ENCODE measurements around the gene HNRNPK.
A peak's percentile ranks its signal among the peaks of the same experiment; 100 is the strongest.

Gene HNRNPK

DNA sequence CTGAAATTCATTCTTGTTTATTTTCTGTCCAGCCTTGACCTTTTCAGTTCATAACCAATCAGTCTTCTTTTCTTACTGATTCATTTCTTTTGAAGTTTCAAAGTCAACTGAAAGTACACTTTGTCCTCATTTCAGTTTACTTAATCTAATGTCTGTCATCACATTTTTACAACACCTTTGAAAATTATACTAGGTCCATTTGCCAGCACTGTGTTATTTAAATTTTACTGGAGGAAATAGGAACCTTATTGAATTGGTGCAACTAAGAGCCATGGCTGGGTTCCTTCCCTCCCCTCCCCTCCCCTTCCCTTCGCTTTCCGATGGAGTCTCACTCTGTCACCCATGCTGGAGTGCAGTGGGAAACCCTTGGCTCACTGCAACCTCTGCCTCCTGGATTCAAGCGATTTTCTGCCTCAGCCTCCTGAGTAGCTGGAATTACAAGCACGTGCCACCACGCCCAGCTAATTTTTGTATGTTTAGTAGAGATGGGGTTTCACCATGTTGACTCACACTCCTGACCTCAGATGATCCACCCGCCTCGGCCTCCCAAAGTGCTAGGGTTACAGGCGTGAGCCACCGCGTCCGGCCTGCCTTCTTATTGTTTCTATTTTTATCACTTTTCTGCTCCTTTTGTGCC is 6.9 kb upstream of the HNRNPK start:
- H3K4me3 Mint-ChIP-seq: no peak overlapping the region
- H3K9me3 Mint-ChIP-seq: no peaks in the 10 kb centered on the region
- DNase-seq (peak; percentile 36), ATAC-seq (peak; percentile 76)
- peaks cover 33% of the 10 kb centered on the region for H3K36me3 Mint-ChIP-seq (ENCODE audit: low read depth)
- no peaks in the 10 kb centered on the region for H3K27me3 Mint-ChIP-seq
- H3K27ac Mint-ChIP-seq: no peak overlapping the region
- H3K4me1 Mint-ChIP-seq: peaks cover 40% of the 10 kb centered on the region

DNA sequence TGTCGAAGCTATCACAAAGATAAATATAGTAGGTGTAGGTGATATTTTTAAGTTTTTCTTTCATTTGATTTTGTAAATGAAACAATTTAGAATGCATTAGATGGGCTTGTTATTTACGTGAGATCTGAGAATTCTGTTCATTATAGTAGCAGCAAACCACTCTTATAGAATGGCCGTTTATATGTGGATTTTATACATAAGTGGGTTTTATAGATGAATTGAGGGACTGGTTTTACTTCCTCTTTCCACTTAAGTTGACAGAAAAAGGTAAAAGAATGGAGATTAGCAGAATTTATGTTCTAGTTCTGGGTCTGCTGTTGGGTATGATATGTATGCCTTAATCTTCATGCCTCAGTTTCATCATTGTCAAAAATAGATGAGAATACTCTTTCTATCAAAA is 6.2 kb upstream of the HNRNPK start:
- no peak overlapping the region for H3K4me3 Mint-ChIP-seq
- peaks cover 44% of the 10 kb centered on the region for H3K4me1 Mint-ChIP-seq
- H3K9me3 Mint-ChIP-seq: no peaks in the 10 kb centered on the region
- H3K36me3 Mint-ChIP-seq (ENCODE audit: low read depth): peaks cover 36% of the 10 kb centered on the region
- DNase-seq (no peak), ATAC-seq (no peak)
- no peak overlapping the region for H3K27ac Mint-ChIP-seq
- no peaks in the 10 kb centered on the region for H3K27me3 Mint-ChIP-seq

DNA sequence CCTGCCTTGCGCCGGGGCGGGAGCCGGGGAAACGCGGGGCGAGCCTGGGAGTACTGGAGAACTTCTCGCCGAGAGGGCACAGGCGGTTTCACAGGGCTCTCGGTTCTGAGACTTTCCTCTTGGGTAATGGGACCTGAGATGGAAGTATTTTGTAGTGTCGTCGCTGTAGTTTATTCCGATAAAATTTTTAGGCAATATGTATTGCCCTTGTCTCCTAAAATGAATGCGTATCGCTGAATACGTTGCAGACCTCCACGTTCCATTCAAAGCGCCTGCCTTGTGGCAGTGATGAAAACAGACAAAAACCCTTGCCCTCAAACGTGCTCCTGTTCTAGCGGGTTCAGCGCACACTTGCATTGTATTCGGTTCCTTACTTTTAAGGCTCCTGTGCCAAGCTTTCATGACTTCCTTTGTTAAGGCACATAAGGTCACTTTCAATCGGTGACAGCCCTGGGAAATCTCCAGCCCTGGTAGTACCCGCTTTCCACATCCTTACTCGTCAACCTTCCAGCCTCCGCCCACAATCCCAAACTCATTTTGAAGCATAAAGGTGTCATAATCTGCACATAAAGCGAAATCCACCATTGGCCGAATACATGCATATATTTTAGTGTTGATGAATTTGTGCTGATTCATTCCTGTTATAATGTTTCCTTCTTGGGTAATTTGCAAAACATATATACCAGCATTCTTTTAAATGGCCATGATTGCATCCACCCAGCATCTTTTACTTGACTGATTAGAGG is 1.3 kb upstream of the HNRNPK start:
- peak overlapping the region; percentile 92 for H3K4me3 Mint-ChIP-seq
- peak; percentile 27 for DNase-seq
- H3K27me3 Mint-ChIP-seq: no peaks in the 10 kb centered on the region
- H3K9me3 Mint-ChIP-seq: no peaks in the 10 kb centered on the region
- H3K27ac Mint-ChIP-seq: peak overlapping the region; percentile 98
- peaks cover 45% of the 10 kb centered on the region for H3K4me1 Mint-ChIP-seq
- ATAC-seq: no peak
- H3K36me3 Mint-ChIP-seq (ENCODE audit: low read depth): peaks cover 46% of the 10 kb centered on the region

DNA sequence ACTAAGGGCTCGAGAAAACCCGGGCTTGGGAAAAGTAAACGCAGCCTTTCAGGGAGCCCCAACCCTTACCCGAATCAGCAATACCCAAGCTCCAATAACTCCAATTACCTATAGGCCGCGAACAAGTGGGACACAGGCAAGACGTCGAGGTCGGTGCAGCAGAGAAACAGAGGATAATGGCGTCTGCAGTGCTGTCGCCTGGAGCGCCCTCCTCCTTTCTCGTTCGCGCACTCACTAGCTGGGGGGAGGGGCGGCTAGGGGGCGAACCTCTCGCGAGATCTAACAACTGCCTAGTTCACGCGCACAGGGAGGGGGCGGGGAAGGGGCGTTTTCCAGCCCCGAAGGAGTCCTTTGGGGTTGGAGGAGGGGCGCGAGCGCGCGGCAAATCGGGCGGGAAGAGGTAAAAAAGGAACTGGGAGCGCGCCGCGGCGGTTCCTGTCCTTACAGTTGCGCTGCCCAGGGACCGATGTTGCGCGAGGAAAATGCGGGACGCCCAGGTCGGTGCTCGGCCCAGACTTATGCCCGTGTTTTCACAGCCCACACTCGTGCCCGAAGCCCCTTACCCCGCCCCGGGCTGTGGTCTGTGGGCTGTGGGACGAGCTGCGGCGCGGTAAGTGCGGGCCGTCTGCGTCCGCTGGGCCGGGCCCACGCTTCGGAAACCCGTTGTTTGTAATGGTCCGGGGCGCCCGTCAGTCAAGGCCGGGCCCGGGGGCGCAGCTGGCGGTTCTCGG is 545 bp upstream of the HNRNPK start, which contains the start of gene RMI1:
Gene RMI1, plus strand, starts transcription at position 411 of the 731 bp plus-strand sequence. CDS start 20,182 bp downstream, outside the sequence.
- Mint-ChIP-seq H3K27me3 (no peaks in the 10 kb centered on the region), H3K4me3 (peak within 1 kb of the TSS; percentile 92), H3K27ac (peak within 1 kb of the TSS; percentile 98), H3K36me3 (ENCODE audit: low read depth) (peaks cover 54% of the 10 kb centered on the region), H3K9me3 (no peaks in the 10 kb centered on the region), H3K4me1 (peaks cover 49% of the 10 kb centered on the region)
- DNase-seq (peak; percentile 99), ATAC-seq (peak; percentile 80)

DNA sequence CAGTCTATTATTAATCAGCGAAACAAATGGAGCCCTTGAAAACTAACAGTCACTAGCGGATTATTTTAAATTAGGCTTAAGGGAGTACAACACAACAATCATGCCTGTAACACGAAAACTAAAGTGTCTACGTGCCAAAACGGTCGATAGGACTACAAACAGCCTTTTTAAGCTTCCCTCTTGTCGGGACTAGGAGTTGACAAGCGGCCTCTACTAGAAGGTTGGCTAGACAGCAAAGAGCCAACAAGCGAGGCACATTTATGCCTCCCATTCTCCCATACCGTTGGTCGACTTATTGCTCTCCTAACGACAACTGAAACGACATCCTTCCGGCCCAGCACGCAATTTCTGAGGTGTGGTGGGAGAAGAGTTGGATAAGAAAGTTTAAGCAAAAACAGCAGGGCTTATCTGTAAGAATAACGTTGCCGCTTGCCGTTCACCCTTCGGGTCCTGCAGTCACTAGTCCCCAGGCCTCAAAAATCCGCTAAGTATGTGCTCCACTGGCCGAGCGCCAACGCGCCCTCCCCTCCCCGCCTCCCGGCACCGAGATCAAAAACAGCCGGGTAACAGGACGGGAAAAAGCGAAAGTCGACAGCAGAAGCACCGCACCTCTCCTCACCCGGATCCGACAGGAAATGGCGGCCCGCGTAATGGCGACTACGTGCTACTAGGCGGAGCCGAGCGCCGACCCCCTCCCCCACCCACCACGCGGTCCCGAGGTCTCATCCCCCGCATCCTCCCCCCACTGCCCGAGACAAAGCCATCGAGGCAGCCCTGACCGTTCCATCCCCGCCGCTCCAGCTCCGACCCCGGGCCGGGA is 813 bp downstream of the HNRNPK start:
- peaks cover 60% of the 10 kb centered on the region for H3K4me1 Mint-ChIP-seq

DNA sequence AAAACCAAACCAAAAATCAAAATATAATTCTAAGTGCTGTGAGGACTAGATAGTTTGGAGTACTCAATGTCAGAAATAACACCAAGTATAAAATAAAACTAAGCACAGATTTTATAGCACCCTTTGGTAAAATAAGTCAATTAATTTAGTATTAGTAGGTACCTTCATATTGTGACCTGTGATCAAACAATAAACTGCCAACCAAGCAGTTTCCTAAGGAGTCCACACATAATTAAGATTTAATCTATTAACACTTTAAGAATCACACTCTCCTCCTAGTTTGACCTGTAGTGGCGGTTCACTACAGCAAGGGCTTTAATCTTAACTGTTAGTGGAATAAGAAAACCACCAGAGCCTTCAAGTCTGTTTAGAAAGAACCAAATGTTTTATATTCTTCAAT is 2.8 kb downstream of the HNRNPK start:
- DNase-seq: no peak
- Mint-ChIP-seq H3K9me3 (no peaks in the 10 kb centered on the region), H3K4me1 (peaks cover 58% of the 10 kb centered on the region), H3K4me3 (peak overlapping the region; percentile 92), H3K27ac (peak overlapping the region; percentile 98), H3K27me3 (no peaks in the 10 kb centered on the region), H3K36me3 (ENCODE audit: low read depth) (peaks cover 77% of the 10 kb centered on the region)
- ATAC-seq: no peak

More for the DNA sequence above, 813 bp downstream of the HNRNPK start:
- DNase-seq: peak; percentile 88
- H3K27ac Mint-ChIP-seq: peak overlapping the region; percentile 98
- H3K9me3 Mint-ChIP-seq: no peaks in the 10 kb centered on the region
- peaks cover 67% of the 10 kb centered on the region for H3K36me3 Mint-ChIP-seq (ENCODE audit: low read depth)
- peak; percentile 49 for ATAC-seq
- peak overlapping the region; percentile 92 for H3K4me3 Mint-ChIP-seq
- no peaks in the 10 kb centered on the region for H3K27me3 Mint-ChIP-seq

DNA sequence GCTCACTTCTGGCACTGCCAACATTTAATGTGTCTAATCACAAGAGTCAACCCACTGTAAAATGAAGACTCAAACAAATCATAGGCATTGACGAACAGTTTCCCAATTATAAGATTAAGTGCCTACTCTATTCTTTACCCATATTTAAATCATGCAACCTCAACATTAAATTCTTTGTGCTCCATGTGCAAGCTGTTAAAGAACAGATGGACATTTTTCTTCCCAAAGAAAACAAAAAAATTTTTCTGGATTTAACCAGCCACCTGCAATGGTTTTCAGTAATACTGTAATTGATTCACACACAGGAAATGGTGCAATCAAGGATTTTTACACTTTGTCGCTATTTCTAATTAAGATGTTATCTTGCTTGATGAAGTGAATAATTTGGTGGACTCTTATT is 3.6 kb downstream of the HNRNPK start:
- H3K27me3 Mint-ChIP-seq: no peaks in the 10 kb centered on the region
- peaks cover 54% of the 10 kb centered on the region for H3K4me1 Mint-ChIP-seq
- H3K9me3 Mint-ChIP-seq: no peaks in the 10 kb centered on the region
- H3K4me3 Mint-ChIP-seq: peak overlapping the region; percentile 92
- H3K27ac Mint-ChIP-seq: peak overlapping the region; percentile 80
- DNase-seq (no peak), ATAC-seq (no peak)
- peaks cover 82% of the 10 kb centered on the region for H3K36me3 Mint-ChIP-seq (ENCODE audit: low read depth)

DNA sequence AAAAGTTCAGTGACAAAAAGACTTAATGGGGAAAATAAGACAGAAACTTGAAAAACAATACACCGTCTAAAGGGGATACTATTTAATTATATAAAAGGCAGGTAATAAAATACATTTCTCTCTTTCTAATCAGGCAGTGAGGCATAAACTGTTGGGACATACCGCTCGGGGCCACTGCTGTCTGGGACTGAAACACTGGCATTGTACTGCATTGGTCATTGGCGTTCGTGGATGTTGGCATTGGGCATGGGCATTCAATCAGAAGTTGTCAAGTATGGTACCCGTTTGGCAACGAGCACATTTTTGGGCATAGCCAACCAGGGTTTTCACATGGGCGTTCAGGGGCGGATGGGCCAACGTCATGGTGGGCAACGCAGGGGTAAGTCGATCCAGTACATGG is 4.7 kb downstream of the HNRNPK start:
- Mint-ChIP-seq H3K36me3 (ENCODE audit: low read depth) (peaks cover 89% of the 10 kb centered on the region), H3K27ac (peak overlapping the region; percentile 80), H3K27me3 (no peaks in the 10 kb centered on the region), H3K9me3 (no peaks in the 10 kb centered on the region), H3K4me3 (peak overlapping the region; percentile 58), H3K4me1 (peaks cover 57% of the 10 kb centered on the region)
- ATAC-seq (no peak), DNase-seq (no peak)

DNA sequence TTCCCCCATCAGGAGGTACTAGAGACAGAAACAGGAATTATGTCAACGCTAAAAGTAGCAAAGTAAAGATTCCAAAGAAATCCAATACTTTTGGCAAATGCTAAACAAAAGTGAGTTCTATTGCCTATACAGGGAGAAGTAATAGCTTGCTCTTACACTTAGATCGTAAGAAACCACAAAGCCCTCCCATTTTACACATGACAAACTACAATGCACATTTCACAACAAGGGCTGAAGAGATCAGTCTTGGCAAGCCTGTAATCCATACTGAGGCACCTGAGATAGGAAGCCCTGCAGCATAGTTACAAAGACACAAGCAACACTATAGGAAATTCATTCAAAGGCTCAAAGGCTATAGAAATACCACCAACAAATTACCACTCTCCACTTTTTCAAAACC is 7.7 kb downstream of the HNRNPK start:
- ATAC-seq (no peak), DNase-seq (no peak)
- Mint-ChIP-seq H3K36me3 (ENCODE audit: low read depth) (peaks cover 92% of the 10 kb centered on the region), H3K27ac (peak overlapping the region; percentile 52), H3K9me3 (no peaks in the 10 kb centered on the region), H3K27me3 (no peaks in the 10 kb centered on the region), H3K4me3 (no peak overlapping the region), H3K4me1 (peaks cover 50% of the 10 kb centered on the region)

DNA sequence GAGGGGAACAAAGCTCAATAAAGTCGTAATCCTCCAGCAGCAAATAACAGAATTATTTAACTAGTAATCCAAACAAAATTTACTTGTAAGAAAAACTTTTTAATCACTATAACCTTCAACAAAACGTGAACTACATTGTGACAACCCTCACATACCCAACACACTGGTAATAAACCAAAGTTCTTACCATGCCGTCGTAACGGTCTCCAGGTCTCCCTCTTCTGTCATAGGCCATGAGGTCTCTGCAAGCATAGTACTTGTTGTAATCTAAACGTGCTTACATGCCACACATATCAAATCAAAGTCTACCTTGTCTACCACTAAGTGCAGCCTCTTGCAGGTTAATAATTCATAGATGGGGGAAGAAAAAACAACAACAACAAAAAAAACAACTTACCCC is 8.5 kb downstream of the HNRNPK start:
- ATAC-seq: no peak
- Mint-ChIP-seq H3K9me3 (no peaks in the 10 kb centered on the region), H3K4me3 (no peak overlapping the region), H3K4me1 (peaks cover 42% of the 10 kb centered on the region), H3K27ac (peak overlapping the region; percentile 52), H3K27me3 (no peaks in the 10 kb centered on the region), H3K36me3 (ENCODE audit: low read depth) (peaks cover 90% of the 10 kb centered on the region)
- DNase-seq: no peak

DNA sequence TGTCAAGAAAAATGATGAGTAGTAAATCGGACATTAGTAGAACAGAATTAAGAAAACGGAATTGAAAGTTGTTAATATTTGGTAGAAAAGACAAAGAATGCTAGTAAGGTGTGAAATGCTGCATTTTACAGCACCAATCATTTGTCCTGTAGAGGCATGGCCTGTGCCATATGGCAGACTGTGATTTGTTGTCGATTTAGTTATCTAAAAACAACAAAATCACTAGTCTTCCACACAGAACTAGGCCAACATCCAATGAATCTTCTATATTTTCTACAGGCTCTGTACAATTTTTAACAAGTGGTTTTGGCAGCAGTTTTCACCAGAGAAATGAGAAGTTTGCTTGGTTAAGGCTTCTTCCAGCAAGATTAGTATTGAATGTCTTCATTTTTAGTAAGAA is 10.4 kb downstream of the HNRNPK start:
- Mint-ChIP-seq H3K27ac (peak overlapping the region; percentile 50), H3K9me3 (no peaks in the 10 kb centered on the region), H3K27me3 (no peaks in the 10 kb centered on the region), H3K4me1 (peaks cover 23% of the 10 kb centered on the region), H3K4me3 (no peak overlapping the region), H3K36me3 (ENCODE audit: low read depth) (peaks cover 75% of the 10 kb centered on the region)
- no peak for DNase-seq
- ATAC-seq: no peak

DNA sequence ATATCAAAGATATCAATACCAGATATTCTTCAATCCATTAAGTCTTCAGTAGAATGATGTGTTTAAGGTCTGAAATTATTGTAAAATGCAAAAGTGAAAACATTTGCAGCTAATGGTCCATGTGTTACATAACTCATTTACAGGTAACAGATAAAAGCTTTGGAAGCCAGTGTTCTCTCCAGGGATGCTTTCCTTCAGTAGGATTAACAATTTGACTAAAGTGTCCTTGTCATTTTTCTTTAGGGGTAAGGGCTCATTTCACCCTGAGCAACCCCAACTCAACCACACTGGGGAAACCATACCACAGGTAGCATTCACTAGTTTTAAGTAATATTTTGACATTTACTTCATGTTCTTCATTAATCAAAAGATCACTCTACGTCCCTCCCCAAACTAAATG is 12.9 kb downstream of the HNRNPK start:
- no peak for ATAC-seq
- Mint-ChIP-seq H3K36me3 (ENCODE audit: low read depth) (peaks cover 53% of the 10 kb centered on the region), H3K27ac (peak overlapping the region; percentile 21)

DNA sequence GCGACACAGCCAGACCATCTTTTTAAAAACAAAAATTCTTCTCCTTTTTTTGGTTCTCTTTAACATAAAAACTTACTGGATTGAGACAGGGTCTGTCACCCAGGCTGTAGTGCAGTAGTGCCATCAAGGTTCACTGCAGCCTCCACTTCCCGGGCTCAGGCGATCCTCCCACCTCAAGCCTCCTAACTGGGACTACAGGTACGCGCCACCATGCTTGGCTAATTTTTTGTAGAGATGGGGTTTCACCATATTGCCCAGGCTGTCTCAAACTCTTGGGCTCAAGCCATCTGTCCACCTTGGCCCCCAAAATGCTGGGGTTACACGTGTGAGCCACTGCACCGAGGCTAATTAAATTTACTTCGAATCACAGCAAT is 13.8 kb downstream of the HNRNPK start:
- Mint-ChIP-seq H3K4me3 (no peak overlapping the region), H3K36me3 (ENCODE audit: low read depth) (peaks cover 44% of the 10 kb centered on the region), H3K9me3 (no peaks in the 10 kb centered on the region), H3K4me1 (peaks cover 5% of the 10 kb centered on the region), H3K27me3 (no peaks in the 10 kb centered on the region), H3K27ac (no peak overlapping the region)
- no peak for DNase-seq
- ATAC-seq: peak; percentile 11

More for the DNA sequence above, 12.9 kb downstream of the HNRNPK start:
- Mint-ChIP-seq H3K4me1 (peaks cover 7% of the 10 kb centered on the region), H3K27me3 (no peaks in the 10 kb centered on the region), H3K9me3 (no peaks in the 10 kb centered on the region), H3K4me3 (no peak overlapping the region)
- DNase-seq: no peak

Data from activated naive CD8-positive, alpha-beta T cell treated with anti-CD3 and anti-CD28 coated beads, Interleukin-2, amount 50 U/mL, for 24 hours (primary cell).